Activated T-helper 1 cell treated with anti-CD3 and anti-CD28 coated beads, Interleukin-2, amount 50 U/mL, for 16 hours (primary cell): ENCODE measurements around the gene CASR.

Experiments
- DNase-seq, 2 donors: peaks; one replicate each; pipeline ENCODE4 v3.0.0-alpha.2; 2020; ENCODE audit warnings: low read depth in 1 of 2, low spot score in 1 of 2

CASR gene

DNA sequence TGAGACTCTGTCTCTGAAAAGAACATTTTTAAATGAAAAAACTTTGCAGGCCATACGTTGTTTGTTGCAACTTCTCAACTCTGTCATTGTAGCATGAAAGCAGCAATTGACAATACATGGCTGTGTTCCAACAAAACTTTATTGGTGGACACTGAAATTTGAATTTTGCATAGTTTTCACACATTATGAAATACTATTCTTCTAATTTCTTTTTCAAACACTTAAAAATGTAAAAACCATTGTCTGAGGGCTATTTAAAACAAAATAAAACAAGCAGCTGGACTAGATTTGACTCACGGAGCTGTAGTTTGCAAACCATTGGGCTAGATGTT is 123.1 kb downstream of the CASR start:
- DNase-seq = no peak

DNA sequence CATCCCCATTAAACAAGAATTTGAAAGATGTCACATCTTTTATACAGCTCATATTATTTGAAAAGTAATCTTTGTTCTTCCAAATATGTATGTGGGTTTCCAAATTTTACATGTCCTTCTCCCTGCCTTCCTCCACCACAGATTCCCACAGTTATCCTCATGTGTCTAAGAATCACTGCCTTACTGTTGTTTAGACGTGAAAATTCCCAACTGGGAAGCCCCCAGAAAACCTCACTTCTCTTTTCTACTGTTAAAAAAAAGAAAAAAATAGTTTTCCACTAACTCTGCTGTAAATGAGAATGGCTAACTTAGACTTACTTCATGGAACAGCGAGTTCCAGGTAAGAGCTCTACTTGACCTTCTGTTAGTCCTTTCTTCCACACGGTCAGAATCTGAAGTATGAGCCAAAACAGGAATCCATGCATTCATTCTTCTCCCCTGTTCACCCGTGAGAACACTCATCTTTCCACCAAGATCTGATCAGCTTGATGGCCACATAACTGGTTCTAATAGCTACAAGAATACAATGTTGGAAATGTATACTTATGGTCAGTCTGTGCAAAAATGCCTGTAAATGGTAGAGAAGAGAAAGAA is 123.7 kb downstream of the CASR start:
- DNase-seq = no peak

DNA sequence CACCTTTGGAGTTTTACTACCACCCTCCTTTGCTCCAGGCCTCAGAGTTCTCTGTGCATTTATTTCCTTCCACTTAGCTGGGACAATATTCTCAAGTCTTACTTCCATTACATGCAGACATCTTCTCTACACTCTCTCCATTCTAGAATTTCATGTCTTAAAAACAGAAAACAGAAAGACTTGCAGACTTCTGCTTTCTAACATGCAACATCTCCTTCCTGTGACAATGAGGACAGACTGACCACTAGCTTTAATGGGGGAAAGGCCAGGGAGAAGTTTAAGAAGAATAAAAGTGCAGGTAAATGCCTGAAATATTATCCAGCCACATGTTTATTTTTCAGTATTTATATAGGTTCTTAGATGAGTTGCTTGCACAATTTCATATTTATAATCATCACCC is 124.5 kb downstream of the CASR start:
- no peak for DNase-seq

DNA sequence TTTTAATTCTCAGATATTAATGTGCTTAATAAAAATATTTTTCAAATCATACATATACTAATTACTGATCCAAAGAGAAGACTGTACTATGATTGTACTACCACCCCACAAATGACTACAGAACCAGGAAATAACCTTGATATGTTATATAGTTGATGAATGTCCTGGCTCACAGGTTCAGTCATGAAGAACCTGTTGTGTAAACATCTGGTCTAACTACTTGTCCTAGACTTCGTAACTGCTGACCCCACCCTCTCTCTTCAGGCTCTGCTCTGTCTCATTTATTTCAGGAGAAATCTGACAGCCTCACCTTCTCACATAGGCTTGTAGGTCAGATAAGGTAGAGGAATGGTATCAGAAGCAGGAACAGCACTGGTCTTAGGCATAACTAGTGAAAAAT is 126.9 kb downstream of the CASR start:
- no peak for DNase-seq

DNA sequence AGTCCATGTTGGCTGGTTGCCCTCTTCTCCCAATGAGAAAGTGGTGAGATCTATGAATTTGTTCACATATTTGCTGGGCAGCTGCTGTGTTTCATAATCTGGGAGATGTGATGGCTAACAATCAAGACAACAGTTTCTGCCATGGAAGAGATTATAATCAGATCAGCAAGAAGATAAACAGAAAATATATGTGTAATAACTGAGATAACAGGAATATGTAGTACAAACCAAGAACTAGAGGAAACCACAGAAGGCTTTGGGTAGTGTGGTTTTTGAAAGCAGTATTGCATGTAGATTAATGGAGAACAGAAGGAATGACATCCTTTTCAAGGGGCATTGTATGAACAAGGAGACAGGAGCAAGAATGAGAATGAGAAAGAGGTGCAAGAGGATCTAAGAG is 129.4 kb downstream of the CASR start:
- no peak for DNase-seq

DNA sequence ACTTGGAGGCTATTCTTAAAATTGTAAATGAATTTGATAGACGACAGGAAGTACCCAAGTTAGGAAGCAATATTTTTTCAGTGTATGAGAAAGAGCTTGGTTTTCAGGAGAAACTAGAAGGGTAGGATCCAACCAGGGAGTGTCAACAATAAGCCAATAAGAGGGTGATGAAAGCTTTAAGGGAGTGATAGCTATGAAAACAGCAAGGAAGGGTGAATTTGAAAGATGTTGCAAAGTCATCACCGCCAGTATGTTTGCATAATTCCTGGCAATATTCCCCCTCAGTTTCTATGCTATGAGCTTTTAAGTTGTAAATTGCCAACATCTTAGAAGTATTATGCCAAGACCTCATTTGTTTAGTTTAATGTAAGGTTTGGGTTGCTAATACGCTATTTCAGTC is 129.8 kb downstream of the CASR start:
- DNase-seq = no peak

DNA sequence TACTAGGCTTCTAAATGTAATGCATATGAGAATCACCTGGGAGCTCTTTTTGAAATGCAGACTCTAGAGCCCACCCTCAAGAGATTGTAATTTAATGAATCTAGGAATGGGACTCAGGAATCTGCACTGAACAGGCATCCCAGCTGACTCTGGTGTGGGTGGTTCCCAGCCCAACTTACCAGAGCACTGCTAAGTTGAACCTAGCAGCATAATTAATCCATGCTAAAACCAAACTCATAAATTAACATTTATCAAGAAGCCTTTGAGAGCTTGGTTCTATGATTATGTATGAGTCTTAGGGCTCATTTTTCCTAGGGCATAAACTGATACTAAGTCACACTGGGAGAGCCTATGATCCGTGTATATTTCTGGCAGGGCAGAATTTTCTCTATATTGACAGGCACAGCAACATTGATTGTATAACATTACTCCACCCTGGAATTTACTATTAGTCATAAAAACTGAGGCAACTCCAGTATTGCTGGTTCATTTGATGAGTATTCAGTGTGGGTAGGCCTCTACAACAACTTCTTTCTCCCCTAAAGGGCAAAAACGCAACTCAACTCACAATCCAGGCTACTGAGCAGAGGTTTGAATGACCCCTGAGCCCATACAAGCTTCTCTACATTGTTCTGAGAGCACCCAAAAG is 130.9 kb downstream of the CASR start:
- no peak for DNase-seq

DNA sequence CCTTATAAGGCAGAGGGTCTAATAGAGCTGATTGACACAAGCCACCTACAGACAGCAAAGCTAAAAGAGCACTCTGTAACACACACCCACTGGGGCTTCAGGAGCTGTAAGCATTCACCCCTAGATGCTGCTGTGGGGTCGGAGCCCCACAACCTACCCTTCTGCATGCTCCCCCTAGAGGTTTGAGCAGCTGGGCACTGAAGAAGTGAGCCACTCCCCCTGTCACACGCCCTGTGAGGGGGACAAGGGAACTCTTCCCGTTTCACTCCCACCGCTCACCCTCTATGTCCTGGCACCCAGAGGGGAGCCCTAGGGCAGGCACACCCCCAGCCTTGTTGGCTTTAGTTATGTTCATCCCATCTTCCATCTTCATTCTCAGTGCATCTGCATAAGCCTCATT is 132.2 kb downstream of the CASR start:
- no peak for DNase-seq

DNA sequence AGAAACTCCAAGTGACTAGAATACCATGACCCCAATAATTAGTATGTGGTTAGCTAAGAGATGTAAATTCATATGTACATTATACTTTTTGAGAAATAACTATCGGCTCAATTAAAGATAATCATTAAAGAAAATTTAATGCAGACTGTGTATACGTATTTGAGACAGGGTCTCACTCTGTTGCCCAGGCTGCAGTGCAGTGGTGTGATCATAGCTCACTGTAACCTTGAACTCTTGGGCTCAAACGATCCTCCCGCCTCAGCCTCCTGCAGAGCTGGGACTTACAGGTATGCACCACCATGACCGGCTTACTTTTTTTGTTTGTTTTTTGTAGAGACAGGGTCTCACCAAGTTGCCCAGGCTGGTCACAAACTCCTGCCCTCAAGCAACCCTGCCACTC is 132.9 kb downstream of the CASR start:
- no peak for DNase-seq

DNA sequence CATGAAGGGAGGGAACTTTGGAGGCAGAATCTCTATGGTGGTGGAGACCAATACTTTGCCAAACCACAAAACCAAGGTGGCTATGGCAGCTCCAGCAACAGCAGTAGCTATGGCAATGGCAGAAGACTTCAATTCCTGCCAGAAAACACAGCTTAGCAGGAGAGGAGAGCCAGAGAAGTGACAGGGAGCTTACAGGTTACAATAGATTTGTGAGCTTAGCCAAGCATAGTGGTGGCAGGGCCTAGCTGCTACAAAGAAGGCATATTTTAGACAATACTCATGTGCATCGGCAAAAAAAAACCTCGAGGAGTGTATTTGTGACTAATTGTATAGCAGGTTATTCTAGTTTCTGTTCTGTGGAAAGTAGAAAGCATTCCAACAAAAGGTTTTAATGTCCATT is 135.2 kb downstream of the CASR start:
- DNase-seq = no peak

DNA sequence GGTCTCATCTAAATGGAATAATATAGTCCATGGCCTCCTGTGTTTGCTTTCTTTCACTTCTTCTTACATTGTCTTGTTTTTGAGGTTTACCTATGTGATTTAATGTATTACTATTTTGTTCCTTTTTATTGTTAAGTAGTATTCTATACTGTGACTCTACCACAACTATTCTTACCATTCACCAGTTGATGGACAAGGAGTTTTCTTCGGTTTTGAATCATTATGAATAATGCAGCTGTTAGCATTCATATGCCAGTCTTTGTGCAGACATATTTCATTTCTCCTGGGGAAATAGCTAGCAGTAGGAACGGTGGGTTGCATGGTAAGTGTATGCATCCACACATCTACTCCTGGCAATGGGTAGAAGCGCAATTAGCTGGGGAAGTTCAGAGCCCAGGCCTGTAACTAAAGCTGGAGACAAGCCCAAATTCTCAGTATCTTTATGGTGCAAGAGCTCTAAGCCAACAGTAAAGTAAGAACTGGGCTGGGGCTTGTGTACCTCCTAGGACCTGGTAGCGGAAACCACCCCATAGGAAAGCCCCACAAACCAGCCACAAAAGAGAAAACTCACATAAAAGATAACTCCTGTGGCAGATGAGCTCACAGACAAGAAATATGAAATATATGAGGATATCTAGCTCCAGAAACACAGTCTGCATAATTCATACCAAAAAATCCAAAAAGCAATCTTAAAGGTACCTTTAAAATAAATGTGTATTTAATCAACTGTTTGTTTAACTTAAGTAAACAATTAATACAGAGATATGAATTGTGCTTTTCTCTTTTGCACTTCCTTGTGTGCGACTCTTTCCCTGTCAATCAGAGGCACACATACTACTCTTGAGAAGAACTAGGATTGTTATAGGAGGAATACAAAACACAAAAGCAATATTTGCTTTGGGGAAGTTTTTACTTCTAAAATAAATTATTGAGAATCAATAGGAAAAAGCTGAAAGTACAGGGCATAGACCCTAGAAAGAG is 138.9 kb downstream of the CASR start:
- no peak for DNase-seq

DNA sequence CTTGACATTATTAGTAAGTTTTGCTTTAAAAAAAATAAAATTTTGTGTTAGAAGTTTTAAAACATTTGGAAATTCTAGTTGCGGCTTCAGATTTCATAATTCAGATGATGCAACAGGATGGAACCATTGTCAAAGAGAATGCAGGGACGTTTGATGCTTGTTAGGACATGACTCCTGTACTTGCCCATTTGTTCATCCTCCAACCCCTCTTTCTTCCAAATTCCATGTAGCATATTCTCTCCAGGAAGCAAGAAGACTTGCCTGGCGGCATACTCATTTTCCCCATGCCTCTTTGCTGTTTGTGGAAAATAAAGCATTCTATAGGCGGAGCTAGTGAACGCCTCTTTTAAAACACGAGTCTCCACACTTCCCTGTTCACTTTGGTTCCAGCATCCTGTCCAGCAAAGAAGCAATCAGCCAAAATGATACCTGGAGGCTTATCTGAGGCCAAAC is 141.4 kb downstream of the CASR start, which contains the start of gene CSTA:
TSS of gene CSTA (plus strand) at position 378 of the 453 bp plus-strand sequence. CDS start at position 423, 45 bp downstream.
- no peak for DNase-seq

DNA sequence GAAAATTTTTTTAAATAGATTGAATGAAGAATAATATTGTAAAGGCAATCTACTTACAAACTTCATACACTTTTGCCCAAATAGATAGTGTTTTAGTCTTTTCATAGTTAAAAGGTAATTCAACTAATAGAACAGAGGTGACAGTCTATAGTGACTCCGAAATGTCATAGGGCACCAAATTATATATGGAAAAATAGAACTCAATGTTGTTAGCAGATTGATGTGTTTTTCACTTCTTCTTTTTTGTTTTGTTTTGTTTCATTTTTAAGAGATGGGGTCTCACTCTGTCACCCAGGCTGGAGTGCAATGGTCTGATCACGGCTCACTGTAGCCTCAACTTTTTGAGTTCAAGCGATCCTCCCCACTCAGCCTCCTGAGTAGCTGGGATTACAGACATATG is 142.3 kb downstream of the CASR start:
- no peak for DNase-seq

DNA sequence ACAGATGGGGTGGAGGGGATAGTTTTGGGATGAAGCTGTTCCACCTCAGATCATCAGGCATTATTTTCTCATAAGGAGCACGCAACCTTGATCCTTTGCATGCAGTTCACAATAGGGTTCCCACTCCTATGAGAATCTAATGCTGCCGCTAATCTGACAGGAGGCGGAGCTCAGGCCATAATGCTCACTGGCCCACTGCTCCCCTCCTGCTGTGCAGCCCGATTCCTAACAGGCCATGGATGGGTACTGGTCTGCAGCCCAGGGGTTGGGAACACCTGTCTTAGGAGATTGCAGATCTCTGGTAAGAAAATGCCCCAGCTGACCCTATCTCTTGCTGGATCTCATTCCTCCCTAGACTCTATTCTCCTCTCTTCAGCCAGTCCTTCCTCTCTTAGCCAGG is 148.4 kb downstream of the CASR start:
- DNase-seq = no peak

DNA sequence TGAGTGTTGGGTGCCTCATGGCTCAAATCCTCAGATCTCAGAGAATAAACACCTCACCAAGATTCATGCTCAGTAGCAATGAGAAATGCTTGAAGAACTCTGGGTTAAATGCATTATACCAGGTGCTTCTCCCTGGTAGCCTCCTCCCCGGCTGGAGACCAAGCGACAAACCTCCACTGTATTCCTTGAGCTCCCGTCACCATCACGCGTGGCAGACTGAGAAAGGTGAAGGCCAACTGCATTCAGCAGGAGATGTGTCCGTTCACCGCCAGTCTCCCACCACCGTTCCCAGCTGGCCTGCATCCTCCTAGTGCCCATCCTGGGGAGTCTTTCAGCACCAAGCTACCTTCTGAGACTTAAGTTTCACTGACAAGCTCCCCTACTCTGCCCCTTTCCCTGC is 149.1 kb downstream of the CASR start:
- no peak for DNase-seq
